Neuronal stem cell (in vitro differentiated cells): Measurements from ENCODE around the gene KRT80.

ENCODE experiments used
- DNase-seq: peaks from one replicate; pipeline ENCODE4 v3.0.0-alpha.2; 2013; ENCODE audit warnings: low spot score
- H2AFZ ChIP-seq: one replicate; pipeline ENCODE4 v1.6.1; 2013; ENCODE audit warnings: mild to moderate bottlenecking, low read length, inconsistent platforms
- H2AK5ac ChIP-seq: 2 replicates; pipeline ENCODE4 v1.6.1; 2013; ENCODE audit warnings: low read depth, mild to moderate bottlenecking, inconsistent platforms, low read length, moderate library complexity, mixed read lengths
- H2BK120ac ChIP-seq: 2 replicates; pipeline ENCODE4 v1.6.1; 2013; ENCODE audit warnings: low read depth, mild to moderate bottlenecking, inconsistent platforms, low read length, moderate library complexity, mixed read lengths
- H2BK12ac ChIP-seq: one replicate; pipeline ENCODE4 v1.6.1; 2013; ENCODE audit warnings: low read length, inconsistent platforms
- H2BK15ac ChIP-seq: 2 replicates; pipeline ENCODE4 v1.6.1; 2013; ENCODE audit warnings: mild to moderate bottlenecking, low read length, inconsistent platforms, mixed read lengths
- H2BK5ac ChIP-seq: one replicate; pipeline ENCODE4 v1.6.1; 2013; ENCODE audit warnings: inconsistent platforms, mild to moderate bottlenecking, low read length, moderate library complexity
- H3K14ac ChIP-seq: one replicate; pipeline ENCODE4 v1.6.1; 2013; ENCODE audit warnings: low read length, inconsistent platforms
- H3K18ac ChIP-seq: 2 replicates; pipeline ENCODE4 v1.6.1; 2013; ENCODE audit warnings: low read length, inconsistent platforms
- H3K23ac ChIP-seq: 2 replicates; pipeline ENCODE4 v1.6.1; 2013; ENCODE audit warnings: low read depth, mild to moderate bottlenecking, mixed read lengths, low read length, inconsistent platforms; ENCODE audit not compliant: poor library complexity
- H3K27ac ChIP-seq: replicated peaks from 3 replicates; pipeline ENCODE4 v1.5.1; 2013; ENCODE audit warnings: low read length, inconsistent platforms
- H3K27me3 ChIP-seq, 3 experiments: 2 replicates each; pipeline ENCODE4 v1.6.1; 2013; ENCODE audit warnings: low read length in 3 of 3, mild to moderate bottlenecking in 2 of 3, inconsistent platforms in 1 of 3, low read depth in 1 of 3, mixed read lengths in 1 of 3, moderate library complexity in 1 of 3; ENCODE audit not compliant: control insufficient read depth in 3 of 3, insufficient read depth in 3 of 3
- H3K36me3 ChIP-seq, 2 donors: replicated peaks in 1 of 2; 2 replicates each; pipeline ENCODE4 v1.6.1; 2013; ENCODE audit warnings: low read length in 2 of 2; ENCODE audit not compliant: control insufficient read depth in 2 of 2, insufficient read depth in 2 of 2
- H3K4ac ChIP-seq: 2 replicates; pipeline ENCODE4 v1.6.1; 2013; ENCODE audit warnings: inconsistent platforms, mild to moderate bottlenecking, low read length, moderate library complexity
- H3K4me1 ChIP-seq, 2 donors: 1 replicate in 1 of 2; 2 replicates in 1 of 2; pipeline ENCODE4 v1.6.1; 2013; ENCODE audit warnings: low read length in 2 of 2, low read depth in 1 of 2; ENCODE audit not compliant: control insufficient read depth in 2 of 2, insufficient read depth in 1 of 2
- H3K4me2 ChIP-seq: one replicate; pipeline ENCODE4 v1.6.1; 2013; ENCODE audit warnings: mild to moderate bottlenecking, low read length, inconsistent platforms; ENCODE audit not compliant: insufficient read depth, poor library complexity, severe bottlenecking
- H3K4me3 ChIP-seq, 2 donors: 2 replicates each; pipeline ENCODE4 v1.5.1; 2013; ENCODE audit warnings: low read length in 2 of 2, mild to moderate bottlenecking in 2 of 2, inconsistent platforms in 1 of 2, moderate library complexity in 1 of 2
- H3K79me1 ChIP-seq: one replicate; pipeline ENCODE4 v1.6.1; 2013; ENCODE audit warnings: low read depth, mild to moderate bottlenecking, inconsistent platforms, low read length, moderate library complexity
- H3K9ac ChIP-seq: one replicate; pipeline ENCODE4 v1.6.1; 2013; ENCODE audit warnings: mild to moderate bottlenecking, low read depth, low read length, inconsistent platforms; ENCODE audit not compliant: poor library complexity
- H3K9me3 ChIP-seq, 2 donors: replicated peaks in 1 of 2; 2 replicates each; pipeline versions ENCODE3 to v1.6.1; 2013; ENCODE audit warnings: low read length in 2 of 2, mild to moderate bottlenecking in 2 of 2, inconsistent platforms in 1 of 2, low read depth in 1 of 2, mixed read lengths in 1 of 2, moderate library complexity in 1 of 2; ENCODE audit not compliant: control insufficient read depth in 2 of 2, insufficient read depth in 1 of 2
- H4K8ac ChIP-seq: one replicate; pipeline ENCODE4 v1.6.1; 2013; ENCODE audit warnings: low read depth, mild to moderate bottlenecking, inconsistent platforms, low read length, moderate library complexity
- H4K91ac ChIP-seq: one replicate; pipeline ENCODE4 v1.6.1; 2013; ENCODE audit warnings: low read length, low read depth, mild to moderate bottlenecking, inconsistent platforms; ENCODE audit not compliant: poor library complexity
- WGBS, 2 donors: extraction: QIAGEN DNeasy Blood & Tissue Kit; methylation state at CpG; one replicate each; pipeline ENCODE4 v1.1.7; 2013; ENCODE audit warnings: missing lambda C conversion rate in 2 of 2, mixed read lengths in 1 of 2; ENCODE audit not compliant: insufficient read length in 2 of 2, insufficient replicate concordance in 1 of 2; ENCODE audit errors: extremely low coverage in 2 of 2; 5-methylcytosine and 5-hydroxymethylcytosine counted together

Gene KRT80

DNA sequence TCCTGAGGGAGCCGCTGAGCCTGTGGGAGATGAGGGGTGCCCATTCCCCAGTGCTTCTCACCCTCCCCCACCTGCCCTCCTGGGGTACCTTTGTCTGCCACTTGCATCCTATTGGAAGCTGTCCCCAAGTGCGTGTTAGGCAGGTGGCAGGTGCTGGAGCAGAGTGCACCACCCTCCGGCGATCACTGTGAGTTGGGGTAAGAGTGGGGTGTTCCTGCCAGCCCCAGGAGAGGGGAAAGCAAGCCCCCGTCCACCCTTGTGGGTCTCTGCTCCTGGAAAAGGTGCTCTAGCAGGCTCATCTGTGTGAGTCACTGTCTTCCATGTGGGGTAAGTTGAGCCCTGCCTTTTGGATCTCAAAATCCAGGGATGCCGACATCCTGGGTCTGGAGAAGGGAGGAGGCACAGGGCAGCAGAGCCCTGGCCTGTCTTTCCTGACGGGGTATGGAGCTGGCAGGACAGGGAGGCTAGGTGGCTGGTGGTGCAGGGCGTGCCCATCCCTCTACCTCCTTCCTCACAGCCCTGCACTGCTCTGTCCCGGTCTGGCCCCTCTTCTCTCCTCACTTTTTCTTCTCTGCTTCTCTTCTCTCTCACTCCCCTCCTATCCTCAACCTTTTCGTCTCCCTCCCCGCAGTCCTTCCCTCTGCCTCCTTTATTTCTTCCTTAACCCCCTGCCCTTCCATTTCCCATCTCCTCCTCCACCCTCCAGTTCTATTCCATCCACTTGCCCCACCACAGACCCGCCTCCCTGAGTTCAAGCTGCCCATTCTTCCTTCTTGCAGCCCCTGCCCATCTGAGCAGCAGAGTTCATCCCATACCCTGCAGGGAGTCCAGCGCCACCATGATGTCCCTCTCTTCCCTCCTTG is 21.1 kb upstream of the KRT80 start:
- Histone ChIP-seq H3K4ac (no peak overlapping the region), H4K8ac (no peak overlapping the region), H3K27ac (no peak overlapping the region), H3K9me3 (peaks cover 0 to 2% of the 10 kb centered on the region in 2 donors), H2BK12ac (no peak overlapping the region), H3K14ac (no peak overlapping the region), H3K23ac (no peak overlapping the region), H3K79me1 (no peaks in the 10 kb centered on the region), H3K36me3 (no peaks in the 10 kb centered on the region), H2AFZ (no peak overlapping the region), H3K18ac (peak overlapping the region; percentile 81), H4K91ac (no peak overlapping the region), H2BK15ac (peak overlapping the region; percentile 71), H3K4me2 (no peak overlapping the region), H3K4me3 (no peak overlapping the region), H3K4me1 (peaks cover 0 to 3% of the 10 kb centered on the region in 2 donors), H3K27me3 (peaks cover 0 to 20% (median 0%) of the 10 kb centered on the region in 3 experiments), H2BK120ac (no peak overlapping the region), H2AK5ac (peak overlapping the region; percentile 81), H2BK5ac (no peak overlapping the region), H3K9ac (peak overlapping the region; percentile 22)
- DNase-seq, result no peak
- 100% methylated on average over 2 of the region's 13 CpGs; no CpG with 5 or more reads in 1 of the 2 donors for WGBS, 2 donors

DNA sequence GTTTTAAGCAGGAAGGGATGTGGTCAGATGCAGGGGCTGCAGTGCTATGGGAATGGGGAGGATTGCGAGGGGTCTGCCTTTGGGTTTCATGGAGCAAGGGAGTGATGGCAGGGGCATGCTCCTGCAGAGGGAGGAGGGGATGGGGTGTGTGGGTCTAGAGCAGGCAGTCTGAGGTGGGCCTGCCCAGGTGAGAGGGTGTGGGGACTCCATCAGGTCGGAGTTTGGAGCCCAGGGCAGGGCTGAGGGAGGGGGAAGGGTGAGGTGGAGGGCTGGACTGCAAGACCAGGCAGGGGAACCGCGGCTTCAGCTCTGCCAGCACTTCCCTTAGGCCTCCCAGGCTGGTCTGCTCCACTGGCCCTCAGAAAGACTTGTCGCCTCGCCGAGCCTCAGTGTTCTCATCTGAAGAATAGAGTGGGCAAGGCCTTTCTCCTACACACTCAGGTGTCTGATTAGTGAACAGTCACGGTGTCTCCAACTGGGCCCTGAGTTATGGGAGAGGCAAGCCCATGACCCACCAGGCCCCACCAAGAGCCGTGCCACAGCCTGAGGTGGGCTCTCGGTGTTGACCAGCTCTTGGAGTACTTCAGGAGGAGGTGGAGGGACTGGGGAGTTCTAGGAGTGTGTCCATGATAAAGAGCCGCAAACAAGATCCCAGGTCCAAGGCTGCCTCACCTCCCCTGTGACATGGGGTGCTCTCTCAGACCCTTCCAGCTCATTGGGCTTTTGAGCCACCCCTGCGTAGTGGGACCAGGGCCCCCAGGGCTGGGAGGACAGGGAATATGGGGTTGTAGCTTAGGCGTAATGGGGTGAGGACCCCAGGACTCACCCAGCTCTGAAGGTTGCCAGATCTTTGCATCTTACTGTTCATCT is 20.1 kb upstream of the KRT80 start:
- no peak overlapping the region for H2AFZ ChIP-seq
- H3K79me1 ChIP-seq, result no peaks in the 10 kb centered on the region
- H2BK120ac ChIP-seq, result no peak overlapping the region
- H3K23ac ChIP-seq, result peak overlapping the region; percentile 19
- no peak for DNase-seq
- H3K14ac ChIP-seq, result no peak overlapping the region
- H3K4me3 ChIP-seq, result no peak overlapping the region
- H3K4me2 ChIP-seq, result no peak overlapping the region
- no peak overlapping the region for H4K8ac ChIP-seq
- H3K27ac ChIP-seq, result no peak overlapping the region
- peak overlapping the region; percentile 64 for H2AK5ac ChIP-seq
- H3K18ac ChIP-seq, result peak overlapping the region; percentile 39
- H3K9me3 ChIP-seq, result peaks cover 0 to 2% of the 10 kb centered on the region in 2 donors
- H2BK15ac ChIP-seq, result peak overlapping the region; percentile 71
- WGBS, 2 donors, result no CpG with 5 or more reads among the region's 13 CpGs
- no peaks in the 10 kb centered on the region for H3K36me3 ChIP-seq
- no peak overlapping the region for H3K9ac ChIP-seq
- H4K91ac ChIP-seq, result no peak overlapping the region
- peaks cover 0 to 7% of the 10 kb centered on the region in 2 donors for H3K4me1 ChIP-seq
- peak overlapping the region; percentile 19 for H2BK5ac ChIP-seq
- H3K27me3 ChIP-seq, result peaks cover 0 to 30% (median 0%) of the 10 kb centered on the region in 3 experiments
- no peak overlapping the region for H3K4ac ChIP-seq
- no peak overlapping the region for H2BK12ac ChIP-seq

DNA sequence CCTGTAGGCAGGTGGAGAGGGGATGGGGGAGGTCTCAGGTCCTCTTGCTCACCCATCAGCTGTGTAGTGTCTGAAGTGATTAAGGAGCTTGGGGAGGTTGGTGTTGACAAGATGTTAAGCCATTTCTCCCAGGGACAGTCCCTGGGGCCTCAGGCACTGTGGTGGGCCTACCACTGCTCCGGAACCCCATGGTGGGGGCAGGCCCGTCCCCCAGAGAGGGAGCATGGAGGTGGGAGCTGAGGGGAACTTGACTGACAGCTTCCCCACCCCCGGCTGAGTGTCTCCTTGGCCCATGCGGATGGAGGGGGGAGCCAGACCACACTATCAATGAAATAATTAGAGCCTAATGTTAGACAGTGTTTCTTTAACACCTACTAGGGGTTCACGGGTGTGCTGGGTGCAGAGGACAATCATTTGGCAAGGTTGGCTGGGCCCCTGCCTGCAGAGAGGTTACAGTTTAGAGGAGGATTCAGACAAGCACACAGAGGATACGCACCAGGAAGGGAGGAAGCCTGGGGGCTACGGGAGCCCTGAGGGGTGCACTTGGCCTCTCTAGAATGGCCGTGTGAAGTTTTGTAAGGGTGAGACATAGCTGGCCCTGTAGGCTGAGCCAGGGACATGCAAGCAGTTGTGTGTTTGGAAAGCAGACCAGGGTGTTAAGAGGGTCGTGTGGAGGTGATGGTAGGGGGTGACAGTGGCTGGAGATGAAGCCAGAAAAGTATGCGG is 19.3 kb upstream of the KRT80 start:
- peak overlapping the region; percentile 54 for H3K18ac ChIP-seq
- H2AK5ac ChIP-seq, result peak overlapping the region; percentile 43
- H3K27ac ChIP-seq, result no peak overlapping the region
- H3K27me3 ChIP-seq, result peaks cover 0 to 31% (median 0%) of the 10 kb centered on the region in 3 experiments
- H2AFZ ChIP-seq, result no peak overlapping the region
- WGBS, 2 donors, result no CpG with 5 or more reads among the region's 10 CpGs
- H2BK15ac ChIP-seq, result no peak overlapping the region
- H2BK5ac ChIP-seq, result peak overlapping the region; percentile 31
- peaks cover 0 to 2% of the 10 kb centered on the region in 2 donors for H3K9me3 ChIP-seq
- H4K91ac ChIP-seq, result no peak overlapping the region
- no peaks in the 10 kb centered on the region for H3K79me1 ChIP-seq
- H3K4me1 ChIP-seq, result peaks cover 0 to 7% of the 10 kb centered on the region in 2 donors
- no peak overlapping the region for H4K8ac ChIP-seq
- DNase-seq, result no peak
- peak overlapping the region; percentile 9 for H2BK120ac ChIP-seq
- H3K36me3 ChIP-seq, result no peaks in the 10 kb centered on the region
- H3K4me2 ChIP-seq, result no peak overlapping the region
- no peak overlapping the region for H3K14ac ChIP-seq
- no peak overlapping the region for H2BK12ac ChIP-seq
- no peak overlapping the region for H3K4me3 ChIP-seq
- no peak overlapping the region for H3K9ac ChIP-seq
- H3K4ac ChIP-seq, result no peak overlapping the region
- no peak overlapping the region for H3K23ac ChIP-seq
